ENCODE measurements around the gene DST.
A peak's percentile ranks its signal among the peaks of the same experiment; 100 is the strongest.

Gene DST

GRCh38 chr6:56480654-56481337 is 161.9 kb downstream of the DST start:
- DNase-seq (ENCODE audit: low read depth) = no peak

- DNase-seq (ENCODE audit: low read depth) = no peak
Measured at GRCh38 chr6:56480246-56480645, 162.4 kb downstream of the DST start.

- DNase-seq (ENCODE audit: low read depth) = no peak
Measured at GRCh38 chr6:56479381-56479780, 163.3 kb downstream of the DST start.

GRCh38 chr6:56478202-56478601 is 164.5 kb downstream of the DST start:
- no peak for DNase-seq (ENCODE audit: low read depth)

- DNase-seq (ENCODE audit: low read depth) = no peak
Measured at GRCh38 chr6:56477241-56477640, 165.4 kb downstream of the DST start.

GRCh38 chr6:56475736-56476457 is 166.8 kb downstream of the DST start:
- no peak for DNase-seq (ENCODE audit: low read depth)

- DNase-seq (ENCODE audit: low read depth) = no peak
Measured at GRCh38 chr6:56474532-56474931, 168.2 kb downstream of the DST start.

- no peak for DNase-seq (ENCODE audit: low read depth)
Measured at GRCh38 chr6:56463443-56463842, 179.2 kb downstream of the DST start.

- no peak for DNase-seq (ENCODE audit: low read depth)
Measured at GRCh38 chr6:56459030-56459805, 183.5 kb downstream of the DST start.

- DNase-seq (ENCODE audit: low read depth) = no peak
Measured at GRCh38 chr6:56458324-56458884, 184.3 kb downstream of the DST start.

- no peak for DNase-seq (ENCODE audit: low read depth)
Measured at GRCh38 chr6:56456785-56457184, 185.9 kb downstream of the DST start.

- no peak for DNase-seq (ENCODE audit: low read depth)
Measured at GRCh38 chr6:56450882-56451739, 191.6 kb downstream of the DST start.

- no peak for DNase-seq (ENCODE audit: low read depth)
Measured at GRCh38 chr6:56450376-56450775, 192.3 kb downstream of the DST start.

GRCh38 chr6:56448046-56448445 is 194.6 kb downstream of the DST start:
- DNase-seq (ENCODE audit: low read depth) = peak; percentile 30

- DNase-seq (ENCODE audit: low read depth) = no peak
Measured at GRCh38 chr6:56445818-56446217, 196.9 kb downstream of the DST start.

- no peak for DNase-seq (ENCODE audit: low read depth)
Measured at GRCh38 chr6:56444855-56445254, 197.8 kb downstream of the DST start.

GRCh38 chr6:56440551-56440981 is 202.1 kb downstream of the DST start:
- DNase-seq (ENCODE audit: low read depth) = no peak

- DNase-seq (ENCODE audit: low read depth) = no peak
Measured at GRCh38 chr6:56437171-56437900, 205.4 kb downstream of the DST start.

- DNase-seq (ENCODE audit: low read depth) = no peak
Measured at GRCh38 chr6:56435754-56436153, 206.9 kb downstream of the DST start.

GRCh38 chr6:56435326-56435725 is 207.4 kb downstream of the DST start:
- no peak for DNase-seq (ENCODE audit: low read depth)

GRCh38 chr6:56434606-56435005 is 208.1 kb downstream of the DST start:
- DNase-seq (ENCODE audit: low read depth) = no peak
